GM04504 (cell line): ENCODE results near the gene MCAM.

Experiments
- DNase-seq: peaks from one replicate; pipeline ENCODE4 v3.0.0-alpha.2; 2012; ENCODE audit warnings: low read depth

MCAM gene

DNA sequence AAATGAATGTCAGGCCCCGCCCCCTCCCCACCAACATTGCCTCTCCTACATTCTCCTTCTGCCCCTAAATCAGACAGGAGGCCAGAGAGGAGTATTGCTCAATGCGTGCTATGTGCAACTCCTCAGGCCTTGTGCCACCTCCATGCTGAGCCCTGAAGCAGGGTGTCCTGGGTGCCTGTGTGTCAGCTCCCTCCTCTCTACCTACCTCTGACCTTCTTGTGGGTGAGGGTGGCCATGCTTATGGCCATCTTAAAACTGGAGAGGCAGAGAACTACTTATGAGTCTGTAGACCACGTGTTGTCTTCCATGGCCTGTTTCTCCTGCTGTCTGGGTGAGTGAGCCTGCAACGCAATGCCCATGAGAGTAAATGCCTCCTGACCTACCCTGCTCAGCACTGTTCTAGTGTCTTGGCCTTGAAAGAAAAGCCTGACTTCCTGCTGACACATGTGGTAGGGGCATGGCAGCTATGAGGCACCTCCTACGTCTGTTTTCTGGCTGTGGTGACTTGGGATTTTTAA is 10.5 kb downstream of the MCAM start:
- no peak for DNase-seq

DNA sequence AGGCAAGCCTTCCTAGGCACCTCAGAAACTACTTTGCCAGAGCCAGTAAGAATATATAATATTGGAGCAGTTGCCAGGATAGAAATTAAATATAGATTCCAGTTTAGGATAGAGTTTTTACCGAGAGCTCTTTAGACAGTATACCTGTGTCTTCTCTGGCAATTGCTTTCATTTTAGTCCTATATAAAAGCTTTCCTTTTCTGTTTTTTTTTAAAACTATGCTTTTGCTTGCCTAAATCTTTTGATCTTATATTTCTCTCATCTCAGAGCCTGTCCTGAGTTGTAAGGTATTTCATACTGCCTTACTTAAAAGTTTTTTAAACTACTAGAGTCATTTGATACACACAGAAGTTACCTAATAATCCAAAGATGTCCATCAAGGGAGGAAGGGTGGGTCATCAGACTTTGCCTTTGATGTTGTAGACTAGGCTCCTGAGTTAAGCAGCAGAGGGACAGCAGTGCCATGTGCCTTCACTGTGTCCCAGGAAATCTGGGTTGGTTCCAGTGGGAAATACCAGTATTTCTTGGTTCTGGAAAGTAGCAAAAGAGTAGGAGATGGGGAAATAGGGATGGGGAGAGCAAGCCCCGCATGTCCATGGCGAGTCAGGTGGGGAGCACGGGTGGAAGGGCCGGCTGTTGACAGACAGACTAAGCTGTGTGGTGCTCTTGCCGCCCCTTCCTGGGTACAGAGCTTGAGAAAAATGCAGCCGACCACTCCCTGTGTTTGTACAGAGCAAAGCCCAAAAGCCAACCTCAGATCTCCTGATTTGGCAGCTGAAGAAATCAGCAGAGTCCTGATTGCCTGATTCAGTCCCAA is 11.2 kb downstream of the MCAM start:
- DNase-seq: no peak

DNA sequence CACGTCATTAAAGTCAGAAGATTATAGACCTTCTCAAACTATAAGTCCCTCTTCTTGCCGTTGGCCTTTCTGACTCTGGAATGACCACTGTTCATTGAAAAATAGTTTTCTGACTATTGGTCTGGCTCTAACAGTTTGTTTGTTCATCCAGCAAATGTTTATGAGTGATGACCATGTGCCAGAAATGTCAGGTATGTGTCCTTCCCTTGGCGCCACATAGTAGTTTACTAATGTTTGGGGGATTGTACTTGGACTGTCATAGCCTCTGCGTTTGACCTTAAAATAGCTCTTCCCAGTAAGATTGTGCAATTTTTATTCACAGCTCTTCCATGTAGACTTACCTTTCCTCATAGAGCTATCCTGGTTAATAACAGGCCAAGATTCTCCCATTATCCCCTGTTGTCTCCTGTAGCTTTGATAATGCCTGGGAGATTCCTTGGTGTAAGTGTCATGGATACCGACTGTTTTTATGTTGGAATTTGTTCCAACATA is 13.7 kb downstream of the MCAM start:
- DNase-seq: no peak

DNA sequence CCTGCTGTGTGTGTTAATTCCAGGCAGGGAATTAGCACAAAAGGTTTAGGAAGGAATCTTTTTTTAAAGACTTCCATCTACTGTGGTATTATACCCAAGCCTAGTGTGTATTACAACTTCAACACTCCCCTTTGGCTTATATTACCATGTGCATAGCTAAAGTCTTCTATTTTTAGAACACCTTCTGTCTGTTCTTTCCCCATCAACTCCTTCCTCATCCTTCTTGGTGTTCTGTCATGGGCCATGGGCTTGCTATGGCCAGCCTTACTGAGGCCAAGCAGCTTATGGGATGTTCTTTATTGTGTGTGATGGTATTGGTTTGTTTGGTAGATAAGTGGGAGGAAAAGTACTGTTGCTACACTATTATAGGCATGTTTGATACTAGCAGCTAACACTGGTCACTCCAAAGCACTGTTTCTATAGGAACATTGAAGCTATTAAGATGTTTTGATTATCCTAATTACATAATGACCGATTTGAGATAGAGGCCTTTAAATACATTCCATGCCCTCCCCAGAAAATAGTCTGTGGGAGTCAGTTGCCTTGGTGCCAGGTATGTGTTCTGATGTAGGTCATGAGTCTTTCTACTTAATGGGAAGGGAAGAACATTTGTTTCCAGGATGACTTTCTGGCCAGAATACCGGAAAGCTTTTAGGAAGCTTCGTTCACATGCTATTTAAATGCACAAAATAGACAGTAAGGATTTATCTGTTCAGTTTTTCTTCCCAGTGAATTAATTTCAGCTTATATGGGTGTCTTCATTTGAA is 16.5 kb downstream of the MCAM start:
- no peak for DNase-seq

DNA sequence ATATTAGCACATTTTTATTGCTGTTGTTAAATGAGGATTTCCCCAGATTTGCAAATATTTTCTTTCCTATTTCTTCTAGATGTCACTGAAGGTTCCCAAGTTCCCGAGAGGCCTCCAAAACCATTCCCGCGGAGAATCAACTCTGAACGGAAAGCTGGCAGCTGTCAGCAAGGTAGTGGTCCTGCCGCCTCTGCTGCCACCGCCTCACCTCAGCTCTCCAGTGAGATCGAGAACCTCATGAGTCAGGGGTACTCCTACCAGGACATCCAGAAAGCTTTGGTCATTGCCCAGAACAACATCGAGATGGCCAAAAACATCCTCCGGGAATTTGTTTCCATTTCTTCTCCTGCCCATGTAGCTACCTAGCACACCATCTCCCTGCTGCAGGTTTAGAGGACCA is 17.5 kb downstream of the MCAM start:
- no peak for DNase-seq

DNA sequence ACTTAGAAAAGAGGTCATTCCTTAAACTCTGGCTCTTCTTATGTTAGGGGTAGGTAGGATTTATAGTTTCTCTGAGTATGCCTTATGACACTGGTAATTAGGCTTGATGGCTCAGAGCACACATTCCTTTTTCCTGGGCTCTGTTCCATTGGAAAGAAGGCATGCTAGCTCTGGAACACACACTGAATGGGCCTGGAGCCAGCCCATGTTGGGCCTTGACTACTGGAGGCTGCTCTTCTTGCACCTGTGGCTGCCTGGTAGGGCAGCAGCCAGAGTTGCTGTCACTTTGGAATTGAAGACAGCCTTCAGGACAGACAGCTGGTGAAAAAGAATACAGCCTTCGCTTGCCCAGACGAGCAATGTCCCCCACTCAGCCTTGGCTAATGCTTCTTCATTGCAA is 18.2 kb downstream of the MCAM start:
- DNase-seq: no peak

DNA sequence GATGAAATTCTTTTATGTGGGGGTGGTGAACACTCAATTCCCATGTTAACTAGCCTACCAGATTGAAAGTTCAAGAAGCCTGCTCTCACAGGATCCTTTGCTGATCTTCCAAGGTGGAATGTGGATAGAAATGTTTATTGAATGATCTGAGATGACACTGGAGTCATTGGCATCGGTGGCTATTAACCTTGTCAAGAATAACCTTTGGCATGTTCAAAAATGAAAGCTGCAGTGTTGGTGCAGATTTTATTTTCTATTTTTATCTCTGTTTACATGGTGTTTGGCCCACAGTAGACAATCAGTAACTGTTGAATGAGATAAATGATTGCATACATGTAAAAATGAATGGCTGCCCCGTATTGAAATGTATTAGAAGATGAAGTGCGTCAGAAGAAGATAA is 19.0 kb downstream of the MCAM start:
- no peak for DNase-seq

DNA sequence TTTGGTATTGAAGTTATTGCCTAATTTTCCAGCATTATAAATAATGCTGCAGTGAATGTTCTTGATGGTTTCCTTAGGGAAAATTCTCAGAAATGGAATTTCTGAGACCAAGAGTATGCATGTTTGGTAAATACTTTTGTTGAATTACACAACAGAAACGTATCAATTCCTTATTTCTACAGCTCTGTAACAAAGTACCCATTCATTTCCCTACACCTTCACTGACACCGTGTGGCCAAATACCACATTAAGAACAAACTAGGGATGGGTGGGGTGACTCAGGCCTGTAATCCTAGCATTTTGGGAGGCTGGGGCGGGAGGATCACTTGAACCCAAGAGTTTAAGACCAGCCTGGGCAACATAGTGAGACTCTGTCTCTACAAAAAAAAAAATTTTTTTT is 21.8 kb downstream of the MCAM start:
- DNase-seq: no peak

DNA sequence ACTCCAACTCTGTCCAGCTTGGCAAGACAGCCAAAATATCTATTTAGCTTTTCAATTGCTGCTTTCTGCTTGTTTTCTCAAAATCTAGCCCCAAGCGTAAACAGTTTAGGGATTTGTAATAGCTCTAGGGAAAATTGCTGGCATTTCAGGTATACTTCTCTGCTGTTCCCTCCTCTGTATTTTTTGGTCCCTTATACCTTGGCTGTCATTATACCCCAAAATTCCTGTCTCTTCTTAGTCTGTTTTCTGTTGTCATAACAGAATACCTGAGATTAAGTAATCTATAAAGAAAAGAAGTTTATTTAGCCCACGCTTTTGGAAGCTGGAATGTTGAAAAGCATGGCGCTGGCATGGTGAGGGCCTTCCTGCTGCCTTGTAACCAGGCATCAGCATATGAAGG is 23.5 kb downstream of the MCAM start:
- DNase-seq: no peak

DNA sequence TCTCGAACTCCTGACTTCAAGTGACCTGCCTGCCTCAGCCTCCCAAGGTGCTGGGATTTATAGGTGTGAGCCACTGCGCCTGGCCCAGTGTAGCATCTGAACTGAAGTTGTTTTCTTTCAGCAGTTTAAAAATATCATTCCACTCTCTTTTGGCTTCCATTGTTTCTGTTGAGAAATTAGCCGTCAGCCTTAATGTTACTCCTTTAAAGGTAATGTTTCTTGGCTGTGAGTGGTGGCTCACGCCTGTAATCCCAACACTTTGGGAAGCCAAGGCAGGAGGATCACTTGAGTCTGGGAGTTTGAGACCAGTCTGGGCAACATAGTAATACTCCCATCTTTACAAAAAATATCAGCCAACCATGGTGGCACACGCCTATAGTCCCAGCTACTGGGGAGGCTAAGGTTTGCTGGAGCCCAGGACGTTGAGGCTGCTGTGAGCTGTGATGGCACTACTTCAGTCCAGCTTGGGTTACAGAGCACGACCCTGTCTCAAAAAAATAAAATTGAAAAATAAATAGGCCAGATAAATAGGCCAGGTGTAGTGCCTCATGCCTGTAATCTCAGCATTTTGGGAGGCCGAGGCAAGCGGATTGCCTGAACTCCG is 25.9 kb downstream of the MCAM start:
- no peak for DNase-seq

DNA sequence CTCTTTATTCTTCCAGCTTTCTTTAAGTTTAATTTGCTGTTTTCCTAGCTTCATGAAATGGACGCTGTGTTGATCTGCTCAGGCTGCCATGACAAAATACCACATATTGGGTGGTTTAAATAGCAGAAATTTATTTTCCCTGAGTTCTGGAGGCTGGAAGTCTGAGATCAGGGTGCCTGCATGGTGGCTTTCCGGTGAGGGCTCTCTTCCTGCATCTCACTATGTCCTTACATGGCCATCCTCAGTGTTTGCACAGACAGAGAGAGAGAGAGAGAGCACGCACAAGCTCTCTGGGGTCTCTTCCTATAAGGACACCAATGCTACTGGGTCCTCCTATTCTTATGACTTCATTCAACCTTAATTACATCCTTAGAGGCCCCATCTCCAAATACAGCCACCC is 28.7 kb downstream of the MCAM start:
- DNase-seq: no peak

DNA sequence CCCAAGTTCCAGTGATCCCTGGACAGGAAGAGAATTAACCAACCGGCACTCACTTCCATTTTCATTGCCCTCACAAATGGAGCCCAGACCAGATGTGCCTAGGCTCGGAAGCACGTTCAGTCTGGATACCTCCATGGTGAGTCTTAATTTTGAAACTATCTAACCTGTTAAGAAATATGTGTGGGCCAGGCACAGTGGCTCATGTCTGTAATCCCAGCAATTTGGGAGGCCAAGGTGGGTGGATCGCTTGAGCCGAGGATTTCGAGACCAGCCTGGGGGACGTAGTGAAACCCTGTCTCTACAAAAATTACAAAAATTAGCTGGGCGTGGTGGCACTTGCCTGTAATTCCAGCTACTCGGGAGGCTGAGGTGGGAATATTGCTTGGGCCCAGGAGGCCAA is 31.5 kb downstream of the MCAM start:
- DNase-seq: no peak

DNA sequence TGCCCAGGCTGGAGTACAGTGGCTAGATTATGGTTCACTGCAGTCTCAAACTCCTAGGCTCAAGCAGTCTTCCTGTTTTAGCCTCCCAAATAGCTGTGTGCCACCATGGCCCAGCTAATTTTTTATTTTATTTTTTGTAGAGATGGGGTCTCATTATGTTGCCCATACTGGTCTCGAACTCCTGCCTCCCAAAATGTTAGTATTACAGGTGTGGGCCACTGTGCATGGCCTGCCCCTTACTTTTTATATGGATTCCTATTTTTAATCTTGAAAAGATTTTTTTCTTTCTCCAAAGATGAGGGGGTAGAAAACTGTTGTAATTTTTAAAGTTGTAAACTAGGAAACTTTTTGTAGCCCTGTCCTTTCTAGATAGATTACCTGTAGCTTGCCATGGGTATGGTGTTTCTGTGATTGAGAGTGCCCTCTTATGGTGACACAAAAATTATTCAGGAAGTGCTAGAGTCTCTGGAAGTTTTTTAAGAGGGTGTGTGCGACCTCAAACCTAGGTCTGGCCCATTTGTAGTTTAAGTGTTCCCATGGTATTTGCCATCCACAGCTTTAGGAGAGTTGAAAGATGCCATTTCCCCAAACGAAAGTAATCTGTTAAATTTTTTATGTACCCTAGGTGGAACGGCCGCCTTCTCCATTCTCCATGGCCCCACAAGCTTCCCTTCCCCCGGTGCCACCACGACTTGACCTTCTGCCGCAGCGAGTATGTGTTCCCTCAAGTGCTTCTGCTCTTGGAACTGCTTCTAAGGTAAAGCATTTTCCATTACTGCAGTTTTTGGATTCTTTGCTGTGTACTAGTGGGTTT is 32.4 kb downstream of the MCAM start:
- DNase-seq: no peak

DNA sequence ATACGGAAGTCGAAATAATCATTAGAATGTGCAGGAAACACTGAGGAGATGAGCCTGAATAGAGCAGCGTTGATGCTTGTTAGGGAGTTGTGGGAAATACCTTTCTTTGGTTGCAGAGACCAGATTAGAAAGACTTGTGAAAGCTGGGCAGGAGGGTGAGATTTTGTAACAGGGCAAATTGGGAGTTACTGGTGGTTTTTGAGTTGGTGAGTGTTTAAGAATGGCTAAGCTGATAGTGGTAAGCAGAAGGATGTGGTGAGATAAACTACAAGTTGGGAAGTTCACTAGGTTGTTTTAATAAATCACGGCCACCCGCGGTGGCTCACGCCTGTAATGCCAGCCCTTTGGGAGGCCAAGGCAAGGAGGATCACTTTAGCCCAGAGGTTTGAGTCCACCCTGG is 34.4 kb downstream of the MCAM start:
- DNase-seq: no peak

DNA sequence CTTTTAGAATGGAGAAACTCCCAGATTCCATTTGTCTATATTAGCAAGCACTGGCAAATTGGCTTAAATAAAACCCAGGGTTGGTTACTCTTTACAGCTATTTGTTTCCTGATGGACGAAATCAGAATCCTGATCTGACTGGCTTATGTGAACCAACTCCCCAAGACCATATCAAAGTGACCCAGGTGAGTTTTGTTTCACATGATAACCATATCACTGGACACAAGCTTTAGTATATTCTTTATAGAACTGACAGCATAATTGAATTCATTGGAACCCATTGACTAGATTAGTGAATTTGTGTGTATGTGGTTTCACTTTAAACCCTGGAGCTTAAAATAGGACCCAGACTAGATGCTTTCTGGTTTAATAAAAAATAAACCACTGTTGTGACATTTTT is 39.3 kb downstream of the MCAM start:
- no peak for DNase-seq

DNA sequence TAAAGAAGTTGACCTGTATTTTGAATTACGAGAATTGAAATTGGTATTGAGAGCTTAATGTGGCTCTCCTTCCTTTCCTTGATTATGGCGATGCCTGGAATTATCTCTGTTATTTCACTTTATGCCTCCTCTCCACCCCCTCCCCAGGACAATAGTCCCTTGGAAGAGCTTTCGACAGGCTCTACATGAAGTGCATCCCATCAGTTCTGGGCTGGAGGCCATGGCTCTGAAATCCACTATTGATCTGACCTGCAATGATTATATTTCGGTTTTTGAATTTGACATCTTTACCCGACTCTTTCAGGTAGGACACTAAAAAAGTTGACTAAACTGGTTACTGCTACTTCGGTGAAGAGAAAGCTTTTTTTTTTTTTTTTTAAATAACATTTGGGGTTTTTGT is 43.2 kb downstream of the MCAM start:
- DNase-seq: no peak

DNA sequence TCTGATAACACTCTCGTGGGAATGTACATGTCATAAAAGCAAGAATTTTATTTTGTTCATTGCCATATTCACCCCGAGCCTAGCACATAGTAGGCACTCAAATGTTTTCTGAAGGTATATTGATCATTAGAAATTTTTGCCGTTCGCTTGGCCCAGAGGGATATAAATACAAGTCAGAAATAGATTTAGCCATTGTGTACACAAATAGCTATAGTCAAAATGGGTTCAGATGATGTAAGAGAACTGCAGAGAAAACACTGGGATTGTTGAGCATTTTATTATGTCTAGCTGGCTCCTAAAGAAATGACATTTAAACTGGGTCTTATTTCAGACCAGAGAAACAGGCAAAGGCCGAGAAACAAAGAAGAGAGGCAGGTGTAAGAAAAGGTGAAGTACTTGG is 49.3 kb downstream of the MCAM start:
- DNase-seq: no peak

DNA sequence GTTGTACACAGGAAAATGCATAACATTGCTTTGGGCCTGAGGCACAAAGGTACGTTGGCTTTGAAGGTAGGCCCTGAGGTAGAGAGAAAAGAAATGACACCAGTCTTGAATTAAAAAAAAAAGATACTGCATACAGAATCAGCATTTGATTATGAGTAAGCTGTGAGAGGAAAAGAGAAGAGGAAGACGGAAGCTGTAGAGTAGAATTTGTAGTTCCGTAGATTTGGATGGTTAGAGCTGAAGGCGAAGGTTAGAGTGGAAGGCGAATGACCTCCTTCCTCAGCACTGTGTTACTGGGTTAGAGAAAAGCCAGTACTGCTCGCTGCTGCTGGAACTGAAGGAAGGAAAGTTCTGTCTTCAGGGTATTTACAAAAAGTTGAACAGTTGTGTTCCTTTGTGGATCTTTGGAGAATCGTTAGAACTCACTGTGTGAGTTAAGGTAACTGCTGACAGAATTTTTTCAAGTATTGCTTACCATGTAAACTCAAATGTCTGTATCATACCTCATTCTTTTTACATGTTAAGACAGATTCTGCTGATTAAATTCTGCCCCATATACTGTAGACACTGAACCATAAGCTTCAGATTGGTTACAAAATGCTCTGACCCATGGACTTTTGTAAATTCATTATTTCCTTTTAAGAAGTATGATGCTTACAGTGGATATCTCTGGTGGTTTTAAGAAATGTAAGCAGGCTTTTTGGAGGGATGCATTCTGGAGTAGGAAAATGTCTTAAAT is 50.2 kb downstream of the MCAM start:
- no peak for DNase-seq

DNA sequence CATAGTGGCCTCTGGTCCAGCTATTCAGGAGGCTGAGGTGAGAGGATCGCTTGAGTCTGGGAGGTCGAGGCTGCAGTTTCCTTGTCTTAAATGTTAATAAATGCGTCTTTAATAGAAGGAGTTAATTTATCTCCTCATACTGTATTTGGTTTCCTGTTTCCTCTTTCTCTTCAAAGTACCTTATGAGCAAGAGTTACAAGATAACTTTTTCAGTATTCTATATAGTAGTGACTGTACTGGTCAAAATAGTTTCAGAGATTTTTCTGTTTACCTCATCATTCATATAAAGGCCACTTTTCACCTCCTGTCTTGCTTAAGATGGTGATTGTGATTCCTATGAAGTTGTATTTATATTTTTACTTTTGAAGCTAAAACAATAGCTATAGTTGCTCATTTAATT is 50.9 kb downstream of the MCAM start:
- no peak for DNase-seq

DNA sequence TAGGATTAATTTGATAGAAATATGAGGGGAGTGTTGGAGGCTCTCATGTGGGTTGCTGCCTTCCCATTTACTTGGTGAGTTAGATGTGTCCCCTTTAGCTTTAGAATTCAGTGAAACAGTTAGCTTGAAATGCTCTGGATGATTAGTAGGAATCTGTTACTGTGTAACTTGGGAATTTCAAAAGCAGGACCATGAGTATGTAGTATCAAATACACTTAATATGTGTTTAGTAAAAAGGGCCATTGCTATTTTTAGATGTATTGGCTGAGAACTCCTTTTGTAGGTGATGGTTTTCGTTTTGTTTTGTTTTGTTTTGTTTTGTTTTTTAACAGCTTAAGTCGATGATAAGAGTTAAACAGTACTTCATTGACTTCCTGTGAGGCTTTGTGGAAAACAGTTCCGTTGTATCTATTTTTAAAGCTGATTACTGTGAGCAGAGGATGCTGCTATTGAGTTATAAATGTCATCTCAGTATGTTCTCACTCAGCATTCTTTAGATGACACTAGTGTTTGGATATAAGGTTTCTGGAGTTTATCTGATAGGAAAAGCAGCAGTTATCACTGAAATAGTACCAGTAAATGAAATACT is 53.5 kb downstream of the MCAM start:
- no peak for DNase-seq
